ENCODE measurements around the gene RPS27L. TPM values are rescaled to one million over a fixed set of nuclear protein-coding genes. Genes with fewer than 3 reads are reported as not detected.

The RPS27L gene
- polyA plus RNA-seq, 6 donors from 2014 or later, result 87.2 to 215 (median 166) TPM

DNA sequence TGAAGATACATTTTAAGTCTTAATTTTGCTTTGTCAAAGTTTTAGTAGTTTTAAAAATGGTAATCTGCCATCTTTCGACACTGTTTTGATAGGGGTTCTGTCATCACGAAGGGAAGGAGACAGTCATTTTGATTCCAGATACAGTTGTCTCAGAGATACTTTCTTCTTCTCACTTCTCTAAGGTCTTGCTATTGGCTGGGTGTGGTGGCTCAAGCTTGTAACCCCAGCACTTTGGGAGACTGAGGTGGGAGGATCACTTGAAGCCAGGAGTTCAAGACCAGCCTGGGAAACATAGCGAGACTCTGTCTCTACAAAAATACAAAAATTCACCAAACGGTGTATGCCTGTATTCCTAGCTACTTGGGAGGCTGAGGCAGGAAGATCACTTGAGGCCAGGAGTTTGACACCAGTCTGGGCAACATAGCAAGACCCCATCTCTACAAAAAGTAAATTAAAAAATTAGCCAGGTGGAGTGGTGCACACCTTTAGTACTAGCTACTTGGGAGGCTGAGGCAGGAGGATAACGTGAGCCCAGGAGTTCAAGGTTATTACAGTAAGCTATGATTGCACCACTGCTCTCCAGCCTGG, 35.4 kb upstream of the RPS27L start:
- ATAC-seq (ENCODE audit: low read depth in 2 of 2), result no peak
- peak overlapping the region; percentile 81 to 99 (median 92) for H3K4me3 Mint-ChIP-seq
- no peaks in the 10 kb centered on the region for H3K27me3 Mint-ChIP-seq
- H3K4me1 Mint-ChIP-seq, result peaks cover 64 to 91% (median 72%) of the 10 kb centered on the region in 3 donors
- H3K36me3 Mint-ChIP-seq, result no peaks in the 10 kb centered on the region
- peak overlapping the region; percentile 96 to 100 (median 99) for H3K27ac Mint-ChIP-seq
- DNase-seq, result no peak
- no peaks in the 10 kb centered on the region for H3K9me3 Mint-ChIP-seq

DNA sequence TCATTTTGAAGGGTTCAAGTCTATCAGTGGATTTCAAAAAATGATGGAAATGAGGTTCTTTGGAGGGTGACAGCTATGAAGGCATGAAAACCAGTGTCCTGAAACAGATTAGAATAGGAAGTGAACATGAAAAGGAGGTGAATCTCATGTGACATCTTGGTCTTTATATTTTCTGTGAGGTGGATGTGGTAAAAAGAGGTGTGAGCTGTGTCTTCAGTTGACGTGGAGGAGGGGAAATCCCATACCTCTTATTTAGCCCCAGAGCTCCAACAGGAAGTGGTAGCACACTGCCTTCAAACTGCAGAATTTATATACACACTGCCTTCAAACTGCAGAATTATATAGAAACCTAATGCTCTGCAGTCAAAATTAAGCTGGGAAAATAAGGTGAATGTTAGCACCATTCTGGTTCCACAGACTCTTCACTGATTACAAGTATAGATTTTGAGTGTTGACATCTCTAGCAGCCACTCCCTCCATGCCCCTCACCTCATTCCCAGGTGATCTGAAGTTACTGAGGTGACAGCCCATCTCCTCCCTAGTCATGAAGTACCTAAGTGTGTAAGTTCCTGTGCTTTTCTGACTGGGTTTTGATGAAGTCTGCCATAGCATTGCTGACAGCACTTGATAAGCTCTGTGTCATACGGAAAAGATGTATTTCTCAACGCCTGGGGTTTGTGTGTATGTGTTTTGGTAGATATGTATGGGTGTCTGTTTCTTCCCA, 34.8 kb upstream of the RPS27L start:
- DNase-seq (peak; percentile 83), ATAC-seq (ENCODE audit: low read depth in 2 of 2) (peak; percentile 72 to 73)
- Mint-ChIP-seq H3K9me3 (no peaks in the 10 kb centered on the region), H3K4me3 (peak overlapping the region; percentile 81 to 99 (median 92)), H3K4me1 (peaks cover 61 to 86% (median 68%) of the 10 kb centered on the region in 3 donors), H3K27ac (peak overlapping the region; percentile 96 to 100 (median 99)), H3K36me3 (no peaks in the 10 kb centered on the region), H3K27me3 (no peaks in the 10 kb centered on the region)

DNA sequence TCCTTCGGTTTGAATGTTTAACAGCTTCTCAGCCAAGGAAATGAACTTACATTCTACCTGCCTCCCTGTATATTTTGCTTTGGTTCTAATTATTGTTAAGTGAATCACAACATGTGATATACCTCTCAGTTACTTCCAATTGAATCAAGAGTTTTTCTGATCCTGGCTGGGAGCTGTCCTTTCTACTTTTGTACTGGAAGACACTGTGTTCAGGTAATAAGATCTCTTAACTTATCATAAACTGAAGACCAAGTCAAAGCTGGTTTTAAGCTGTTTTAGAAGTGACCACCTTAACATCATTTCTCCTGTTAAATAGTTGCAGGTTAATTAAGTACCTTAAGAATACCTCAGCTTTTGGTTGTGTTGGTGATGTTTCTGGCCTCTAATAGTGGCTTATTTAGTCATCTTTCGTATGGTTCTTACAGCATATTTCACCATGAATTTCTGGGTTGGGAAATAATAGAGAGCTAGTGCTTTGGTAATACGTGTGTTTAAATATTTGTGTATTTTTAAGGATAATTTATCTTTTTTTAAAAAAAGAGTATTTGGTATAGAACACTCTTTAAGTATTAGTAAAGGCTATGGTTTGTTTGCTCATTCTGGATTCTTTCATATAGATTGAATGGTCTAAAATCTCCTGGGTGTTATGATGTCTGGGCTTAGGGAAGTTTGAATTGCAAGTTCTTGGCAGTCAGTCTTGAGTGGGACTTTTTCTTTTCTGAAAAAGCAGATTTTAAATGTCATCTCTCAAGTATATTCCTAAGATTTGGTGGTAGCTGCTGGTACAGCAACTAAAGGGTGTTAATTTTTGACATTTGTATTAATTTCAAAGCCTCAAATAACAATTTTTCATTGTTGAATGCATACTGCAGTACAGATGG, 33.7 kb upstream of the RPS27L start:
- DNase-seq (no peak), ATAC-seq (ENCODE audit: low read depth in 2 of 2) (no peak)
- Mint-ChIP-seq H3K9me3 (no peaks in the 10 kb centered on the region), H3K27me3 (no peaks in the 10 kb centered on the region), H3K4me1 (peaks cover 57 to 77% (median 66%) of the 10 kb centered on the region in 3 donors), H3K4me3 (peak overlapping the region; percentile 91 to 100 (median 96)), H3K27ac (peak overlapping the region; percentile 96 to 100 (median 99)), H3K36me3 (no peaks in the 10 kb centered on the region)

DNA sequence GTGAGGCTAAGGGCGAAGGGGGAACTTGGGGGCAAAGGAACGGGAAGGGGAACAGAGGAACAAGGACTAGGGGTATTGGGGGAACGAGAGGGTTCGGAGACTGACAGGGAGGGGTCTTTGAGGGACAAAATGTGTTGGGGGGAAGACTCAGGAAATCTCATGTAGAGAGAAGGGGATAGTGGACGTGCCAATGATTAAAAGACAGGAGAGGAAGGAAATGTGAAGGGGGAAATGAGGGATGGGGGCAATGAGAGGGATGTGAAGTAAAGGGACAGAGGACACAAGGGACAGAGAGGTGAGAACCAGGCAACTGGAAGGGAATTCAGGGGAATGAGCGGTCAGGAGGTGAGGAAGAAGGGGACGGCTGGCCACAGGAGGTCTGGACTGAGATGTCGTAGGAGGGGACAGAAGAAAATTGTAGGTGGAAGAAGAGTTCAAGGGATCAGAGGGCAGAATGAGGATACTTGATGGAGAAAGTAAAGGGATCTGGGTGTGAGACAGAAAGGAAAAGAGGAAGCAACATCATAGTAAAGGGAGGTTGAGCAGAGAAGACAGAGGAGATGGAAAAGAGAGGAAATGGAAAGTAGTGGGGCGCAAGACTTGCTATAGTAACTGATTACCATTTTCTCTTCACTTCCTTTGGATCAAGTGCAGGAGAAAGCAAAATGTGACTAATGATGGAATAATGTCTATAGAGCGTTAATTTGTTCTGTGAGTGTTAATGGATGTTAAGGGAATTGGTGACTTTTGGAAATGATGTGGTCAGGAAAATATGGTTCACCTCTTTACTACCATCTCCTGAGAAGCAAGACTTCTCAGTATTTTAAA, 32.9 kb upstream of the RPS27L start:
- H3K9me3 Mint-ChIP-seq, result no peaks in the 10 kb centered on the region
- DNase-seq, result peak; percentile 31

DNA sequence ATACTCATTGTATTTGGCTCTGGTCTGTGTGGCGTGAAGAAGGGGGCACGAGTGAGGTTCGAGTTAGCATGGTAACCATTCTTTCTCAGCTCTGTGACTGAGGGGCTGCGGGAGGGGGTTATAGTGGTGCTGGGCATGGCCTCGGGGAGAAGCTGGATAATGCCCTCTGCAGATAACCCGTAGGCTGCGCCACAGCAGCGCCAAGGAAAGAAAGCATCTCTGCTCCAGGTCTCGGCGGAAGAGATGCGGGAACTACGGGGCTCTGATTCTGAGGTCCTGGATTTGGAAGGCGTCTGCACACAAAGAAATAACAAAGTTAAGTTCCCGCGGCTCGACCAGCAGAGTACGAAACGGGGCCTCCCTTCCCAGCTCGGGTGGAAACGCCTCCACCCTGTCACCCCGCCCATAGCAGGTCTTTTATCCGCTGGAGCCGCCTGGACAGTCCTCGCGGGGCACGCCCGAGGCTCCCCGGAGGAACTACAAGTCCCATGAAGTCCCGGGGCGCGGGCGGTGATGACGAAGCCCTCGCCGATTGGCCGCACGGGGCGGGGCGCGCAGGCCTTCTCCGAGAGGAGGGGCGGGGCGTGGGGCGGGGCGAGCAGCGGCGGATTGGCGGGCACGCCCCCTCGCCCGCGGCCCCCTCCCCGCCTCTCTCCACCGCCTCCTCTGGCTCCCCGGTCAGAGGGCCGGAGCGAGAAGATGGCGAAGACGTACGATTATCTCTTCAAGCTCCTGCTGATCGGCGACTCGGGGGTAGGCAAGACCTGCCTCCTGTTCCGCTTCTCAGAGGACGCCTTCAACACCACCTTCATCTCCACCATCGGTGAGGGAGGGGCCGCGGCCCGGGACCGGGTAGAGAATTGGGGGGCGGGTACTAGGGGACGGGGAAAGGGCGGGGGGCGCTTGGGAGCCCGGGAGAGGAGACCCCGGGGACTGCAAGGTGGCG, 31.9 kb upstream of the RPS27L start, which contains the start of gene RAB8B:
RAB8B (plus strand) TSS at position 681 of the 946 bp plus-strand sequence; CDS start at position 700, 19 bp downstream.
- H3K4me1 Mint-ChIP-seq, result peaks cover 45 to 59% (median 51%) of the 10 kb centered on the region in 3 donors
- no peaks in the 10 kb centered on the region for H3K9me3 Mint-ChIP-seq
- H3K27me3 Mint-ChIP-seq, result no peaks in the 10 kb centered on the region

More for the DNA sequence above, 32.9 kb upstream of the RPS27L start:
- Mint-ChIP-seq H3K36me3 (no peaks in the 10 kb centered on the region), H3K4me3 (peak overlapping the region; percentile 91 to 100 (median 96)), H3K27me3 (no peaks in the 10 kb centered on the region), H3K27ac (peak overlapping the region; percentile 96 to 100 (median 98)), H3K4me1 (peaks cover 50 to 68% (median 57%) of the 10 kb centered on the region in 3 donors)
- ATAC-seq (ENCODE audit: low read depth in 2 of 2), result no peak

DNA sequence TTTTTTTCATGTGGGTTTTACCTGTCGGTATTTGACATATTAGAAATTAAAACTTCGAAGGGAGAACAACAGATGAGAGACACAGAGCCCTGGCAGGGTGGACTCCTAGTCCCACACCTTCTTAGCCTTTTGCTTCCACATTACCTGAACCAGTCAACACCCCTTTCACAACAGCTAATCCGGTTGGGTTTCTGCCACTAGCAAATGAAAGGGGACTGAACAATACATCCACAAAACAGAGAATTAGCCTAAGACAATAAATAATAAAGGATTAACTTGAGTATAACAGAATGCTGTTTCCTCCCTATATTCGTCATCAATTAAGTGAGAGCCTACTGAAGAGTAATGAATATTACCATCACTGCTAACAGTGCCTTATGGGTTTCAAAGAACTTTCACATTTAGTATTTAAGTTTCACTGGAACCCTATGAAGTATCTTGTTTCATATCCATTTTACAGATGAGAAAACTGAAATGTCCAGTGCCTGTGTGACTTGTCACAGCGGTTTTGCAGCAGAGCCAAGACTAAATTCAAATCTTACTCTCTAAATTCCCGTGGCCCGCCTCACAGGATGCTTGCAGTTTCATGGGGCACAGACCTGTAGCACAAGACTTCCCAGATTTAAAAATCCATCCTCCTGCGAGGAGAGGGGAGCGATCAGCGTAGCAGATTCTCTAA, 31.1 kb upstream of the RPS27L start:
- DNase-seq (no peak), ATAC-seq (ENCODE audit: low read depth in 2 of 2) (no peak)
- no peaks in the 10 kb centered on the region for H3K27me3 Mint-ChIP-seq
- no peaks in the 10 kb centered on the region for H3K9me3 Mint-ChIP-seq
- peak overlapping the region; percentile 91 to 100 (median 96) for H3K4me3 Mint-ChIP-seq
- no peaks in the 10 kb centered on the region for H3K36me3 Mint-ChIP-seq
- peak overlapping the region in 5 of 6 donors; percentile 91 to 99 (median 97) for H3K27ac Mint-ChIP-seq
- peaks cover 39 to 51% (median 45%) of the 10 kb centered on the region in 3 donors for H3K4me1 Mint-ChIP-seq

More for the DNA sequence above, 31.9 kb upstream of the RPS27L start, which contains the start of gene RAB8B:
- ATAC-seq (ENCODE audit: low read depth in 2 of 2) (peak; percentile 74), DNase-seq (peak; percentile 92)
- H3K4me3 Mint-ChIP-seq, result peak within 1 kb of the TSS; percentile 91 to 100 (median 96)
- no peaks in the 10 kb centered on the region for H3K36me3 Mint-ChIP-seq
- H3K27ac Mint-ChIP-seq, result peak within 1 kb of the TSS; percentile 96 to 100 (median 98)

DNA sequence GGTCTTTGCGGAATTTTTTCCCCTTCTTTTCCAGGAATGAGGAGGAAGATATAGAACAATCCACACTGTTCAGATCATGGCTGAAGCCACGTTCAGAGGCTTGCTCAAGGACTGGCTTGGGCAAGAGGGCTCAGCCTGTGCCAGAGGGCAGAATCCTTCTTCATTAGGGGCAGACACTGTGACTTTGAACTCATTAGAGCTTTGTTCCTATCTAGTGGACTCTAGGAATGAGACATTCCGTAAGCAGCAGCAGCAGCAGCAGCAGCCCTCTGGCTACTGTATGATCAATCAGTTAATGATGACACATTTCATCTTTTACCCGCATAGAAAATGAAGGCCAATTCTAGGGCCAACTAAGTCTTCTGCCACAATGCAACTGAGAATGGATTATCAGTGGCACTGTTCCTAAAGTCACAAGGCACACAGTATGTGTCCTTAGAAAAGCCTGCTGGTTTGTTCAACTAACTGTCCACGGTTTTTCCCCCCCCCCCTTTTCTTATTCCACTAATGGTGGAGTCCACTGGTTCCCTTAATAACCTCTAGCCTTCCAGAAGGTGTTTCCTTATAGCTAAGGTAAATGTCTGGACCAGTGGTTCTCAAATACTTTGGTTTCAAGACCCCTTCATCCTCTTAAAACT, 30.4 kb upstream of the RPS27L start:
- DNase-seq (no peak), ATAC-seq (ENCODE audit: low read depth in 2 of 2) (no peak)
- Mint-ChIP-seq H3K27ac (no peak overlapping the region), H3K4me3 (peak overlapping the region in 5 of 8 donors; percentile 91 to 99 (median 93)), H3K4me1 (peaks cover 38 to 44% (median 43%) of the 10 kb centered on the region in 3 donors), H3K27me3 (no peaks in the 10 kb centered on the region), H3K9me3 (no peaks in the 10 kb centered on the region), H3K36me3 (no peaks in the 10 kb centered on the region)

DNA sequence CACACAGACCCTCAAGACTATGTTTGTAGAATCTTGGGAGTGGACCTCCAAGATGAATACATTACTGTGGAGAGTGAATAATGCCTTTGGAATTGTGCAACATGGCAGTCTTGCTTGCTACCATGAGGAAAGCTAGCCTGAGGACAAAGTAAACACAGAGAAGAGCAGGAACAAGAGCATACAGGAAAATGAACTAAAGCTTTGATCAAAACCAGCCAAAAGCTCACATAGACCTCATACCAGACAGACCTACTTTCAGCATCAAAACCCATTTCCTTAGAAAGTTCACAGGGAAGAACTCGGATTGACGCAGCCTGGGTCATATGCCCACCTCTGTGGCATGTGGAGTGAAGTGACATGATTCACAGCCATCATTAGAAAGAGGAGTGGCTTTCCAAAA, 28.8 kb upstream of the RPS27L start:
- H3K27me3 Mint-ChIP-seq, result no peaks in the 10 kb centered on the region
- DNase-seq, result no peak
- peak overlapping the region in 1 of 8 donors; percentile 66 for H3K4me3 Mint-ChIP-seq
- H3K27ac Mint-ChIP-seq, result no peak overlapping the region
- H3K4me1 Mint-ChIP-seq, result peaks cover 23 to 28% (median 26%) of the 10 kb centered on the region in 3 donors
- no peak for ATAC-seq (ENCODE audit: low read depth in 2 of 2)
- no peaks in the 10 kb centered on the region for H3K36me3 Mint-ChIP-seq
- H3K9me3 Mint-ChIP-seq, result no peaks in the 10 kb centered on the region

DNA sequence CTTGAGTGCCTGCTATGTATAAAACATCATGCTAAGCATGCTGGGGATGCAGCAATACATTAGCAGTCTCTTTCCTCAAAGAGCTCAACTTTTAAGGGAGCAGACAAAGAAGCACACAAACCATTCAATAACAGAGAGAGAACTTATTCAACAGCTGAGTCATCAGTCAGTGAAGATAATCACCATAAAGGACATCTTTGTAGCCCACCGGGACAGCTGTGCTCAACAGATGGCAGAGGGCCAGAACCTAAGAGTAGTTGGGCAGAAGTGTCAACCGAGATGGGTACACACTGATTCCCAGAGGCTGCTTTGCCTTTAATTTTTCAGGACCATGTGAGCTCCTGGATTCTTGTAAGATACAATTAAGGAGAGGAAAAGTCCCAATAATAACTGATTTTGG, 27.9 kb upstream of the RPS27L start:
- H3K27me3 Mint-ChIP-seq, result no peaks in the 10 kb centered on the region
- ATAC-seq (ENCODE audit: low read depth in 2 of 2) (no peak), DNase-seq (no peak)
- H3K36me3 Mint-ChIP-seq, result no peaks in the 10 kb centered on the region
- H3K4me3 Mint-ChIP-seq, result peak overlapping the region in 1 of 8 donors; percentile 10
- H3K27ac Mint-ChIP-seq, result no peak overlapping the region
- H3K4me1 Mint-ChIP-seq, result peaks cover 14 to 20% (median 18%) of the 10 kb centered on the region in 3 donors
- H3K9me3 Mint-ChIP-seq, result no peaks in the 10 kb centered on the region

DNA sequence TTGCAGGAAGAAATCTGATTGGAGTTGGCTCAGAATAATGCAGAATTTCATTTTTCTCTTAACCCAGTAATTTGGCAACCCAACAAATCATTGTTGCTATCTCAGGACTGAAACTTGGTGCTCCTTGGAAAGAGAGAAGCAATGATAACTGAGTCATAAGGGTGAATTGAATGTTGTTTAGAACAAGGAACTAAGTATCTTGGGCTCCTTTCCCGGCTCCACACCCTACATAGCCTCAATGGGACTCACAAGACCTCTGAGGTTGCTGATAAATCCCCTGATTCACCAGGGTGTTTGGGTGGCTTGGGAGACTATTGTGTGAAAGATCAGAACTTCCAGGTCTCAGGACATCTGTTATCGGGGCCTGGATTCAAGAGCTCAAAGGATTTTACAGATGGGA, 24.4 kb upstream of the RPS27L start:
- Mint-ChIP-seq H3K4me3 (no peak overlapping the region), H3K27ac (no peak overlapping the region), H3K27me3 (no peaks in the 10 kb centered on the region), H3K36me3 (no peaks in the 10 kb centered on the region), H3K9me3 (no peaks in the 10 kb centered on the region), H3K4me1 (no peaks in the 10 kb centered on the region)
- ATAC-seq (ENCODE audit: low read depth in 2 of 2) (no peak), DNase-seq (no peak)

DNA sequence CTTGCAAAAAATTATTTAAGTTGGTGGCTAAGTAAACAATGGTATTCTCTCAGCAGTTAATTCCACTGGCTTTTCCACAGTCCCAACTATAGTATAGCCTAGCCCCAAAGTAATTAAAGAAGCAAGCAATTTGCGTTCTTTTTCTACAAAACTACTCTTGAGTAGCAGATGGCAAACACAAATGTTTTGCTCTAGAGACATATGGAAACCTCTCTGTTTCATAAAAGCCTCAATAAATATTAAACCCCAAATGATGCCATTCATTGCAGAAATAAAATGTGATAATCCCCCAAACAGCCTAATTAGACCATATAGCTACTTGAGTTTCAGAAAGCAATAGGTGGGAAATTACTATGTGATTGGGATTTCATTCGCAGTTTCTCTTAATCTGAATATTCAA, 23.5 kb upstream of the RPS27L start:
- no peaks in the 10 kb centered on the region for H3K4me1 Mint-ChIP-seq
- H3K36me3 Mint-ChIP-seq, result no peaks in the 10 kb centered on the region
- ATAC-seq (ENCODE audit: low read depth in 2 of 2), result no peak
- DNase-seq, result no peak
- H3K9me3 Mint-ChIP-seq, result no peaks in the 10 kb centered on the region
- no peak overlapping the region for H3K4me3 Mint-ChIP-seq
- H3K27ac Mint-ChIP-seq, result no peak overlapping the region
- no peaks in the 10 kb centered on the region for H3K27me3 Mint-ChIP-seq

All from naive B cell (primary cell).